ENCODE data around the gene CLDN25.

The CLDN25 gene

DNA sequence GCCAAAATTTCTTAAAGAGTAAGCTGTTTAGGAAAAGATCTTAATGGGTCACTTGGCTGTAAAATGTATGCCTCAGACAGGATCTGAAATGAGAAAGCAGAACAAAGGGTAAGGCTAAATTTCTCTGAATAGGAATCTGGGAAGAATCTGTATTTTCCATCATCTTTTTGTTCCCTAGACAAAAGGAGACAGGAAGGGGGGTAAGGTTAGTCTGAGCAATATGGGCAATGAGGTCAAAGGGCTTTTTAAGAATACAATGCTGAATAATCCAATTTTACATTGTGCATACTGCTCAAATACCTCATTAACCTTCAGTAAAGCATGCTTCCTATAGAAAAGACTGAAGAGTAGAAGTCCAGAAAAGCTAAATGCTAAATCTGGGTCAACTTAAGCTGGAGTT lies 34.6 kb downstream of the CLDN25 start:
- DNase-seq, result no peak

DNA sequence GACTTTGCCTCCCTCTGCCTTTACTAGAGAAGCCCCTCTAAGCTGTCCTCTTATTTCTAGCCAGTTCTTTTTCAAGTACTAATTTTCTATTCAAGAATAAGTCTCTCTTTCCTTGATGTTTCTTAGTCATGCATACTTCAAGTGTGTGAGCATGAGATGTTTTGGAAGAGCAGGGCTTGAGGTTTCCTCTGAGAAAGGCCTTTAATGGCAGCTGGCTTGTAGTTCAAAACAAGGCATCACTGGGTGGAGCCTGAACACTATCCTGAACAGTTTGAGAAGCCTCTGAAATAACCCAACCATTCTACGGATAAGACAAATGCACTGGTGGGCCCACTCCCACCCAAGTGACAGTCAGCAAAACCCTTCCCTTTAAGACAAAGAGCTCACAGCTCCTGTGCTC lies 37.6 kb downstream of the CLDN25 start:
- DNase-seq, result no peak

DNA sequence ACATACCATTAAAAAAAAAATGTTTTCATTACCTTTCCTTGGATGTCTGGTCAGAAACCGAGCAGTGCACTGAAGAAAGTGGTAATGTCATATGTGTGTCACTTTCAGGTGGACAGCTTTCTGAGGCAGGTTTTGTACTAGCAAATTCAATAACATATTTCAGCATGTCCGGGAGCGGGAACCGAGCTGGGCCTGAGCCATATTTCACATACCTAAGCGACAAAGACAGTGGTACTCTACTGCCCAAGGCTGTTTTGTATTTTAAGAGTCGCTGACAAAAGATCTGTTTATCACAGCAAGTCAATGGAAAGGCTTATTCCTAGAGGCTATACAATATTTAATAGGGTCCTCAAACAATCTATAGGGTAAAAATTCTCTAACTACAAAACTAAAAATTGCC lies 38.0 kb downstream of the CLDN25 start:
- no peak for DNase-seq

DNA sequence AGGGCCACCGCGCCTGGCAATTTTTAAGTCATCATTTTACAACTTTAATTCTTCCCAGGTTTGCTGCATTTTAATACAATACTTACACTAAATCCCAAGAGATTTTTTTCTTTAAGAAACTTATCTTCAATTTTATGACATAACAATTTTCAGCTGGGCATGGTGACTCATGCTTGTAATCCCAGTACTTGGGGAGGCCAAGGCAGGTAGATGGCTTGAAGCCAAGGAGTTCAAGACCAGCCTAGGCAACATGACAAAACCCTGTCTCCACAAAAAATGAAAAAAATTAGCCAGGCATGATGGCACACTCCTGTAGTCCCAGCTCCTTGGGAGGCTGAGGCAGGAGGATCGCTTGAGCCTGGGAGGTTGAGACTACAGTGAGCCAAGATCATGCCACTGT lies 38.8 kb downstream of the CLDN25 start:
- no peak for DNase-seq

DNA sequence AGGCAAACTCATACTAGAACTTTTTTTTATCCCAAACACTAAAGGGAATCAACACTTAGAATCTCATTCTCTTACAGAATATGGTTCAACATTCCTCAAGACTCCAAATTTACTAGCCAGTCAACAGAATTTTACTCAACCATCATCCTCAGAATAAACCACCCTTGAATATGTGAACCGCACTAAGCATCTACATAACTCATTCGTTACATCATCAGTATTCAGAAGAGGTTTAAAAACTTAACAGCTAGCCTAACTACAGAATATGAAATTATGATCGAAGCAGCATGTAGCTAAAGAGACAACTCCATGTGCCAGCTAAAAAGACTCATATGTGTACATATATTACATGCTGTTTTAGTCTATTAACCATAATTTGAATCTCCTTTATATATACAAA lies 47.9 kb downstream of the CLDN25 start:
- DNase-seq, result no peak

DNA sequence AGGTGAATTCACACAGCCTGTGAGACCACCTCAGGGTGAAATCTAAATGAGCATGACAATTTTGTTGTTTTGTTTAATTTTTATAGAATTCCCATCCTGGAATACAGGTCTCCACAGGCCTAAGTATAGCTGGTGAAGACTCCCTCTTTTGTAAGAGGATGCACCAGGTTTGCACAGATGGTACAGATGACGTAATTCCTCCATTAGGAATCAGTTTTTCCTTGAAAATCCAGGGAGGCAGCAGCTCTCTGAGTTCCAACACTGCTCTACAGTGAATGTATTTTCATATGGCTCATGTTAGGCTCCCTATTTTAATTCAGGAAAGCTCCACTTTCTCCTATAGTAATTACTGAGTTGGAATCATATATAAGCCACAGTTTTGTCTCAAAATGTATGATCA lies 48.6 kb downstream of the CLDN25 start:
- no peak for DNase-seq

DNA sequence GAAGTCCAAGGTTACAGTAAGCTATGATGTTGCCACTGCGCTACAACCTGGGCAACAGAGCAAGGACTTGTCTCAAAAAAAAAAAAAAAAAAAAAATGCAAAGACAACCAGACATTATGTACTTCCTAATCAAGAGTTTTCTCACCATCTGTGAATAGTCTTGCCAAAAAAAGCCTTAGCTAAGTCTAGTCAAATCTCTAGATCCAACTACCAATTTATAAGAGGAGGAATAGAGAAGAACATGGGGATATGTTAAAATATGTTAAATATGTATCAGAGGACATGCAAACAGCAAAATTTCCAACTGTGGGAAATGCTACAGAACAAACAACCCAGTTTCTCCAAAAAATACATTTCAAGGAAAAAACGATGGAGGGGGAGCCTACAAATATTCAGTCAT lies 50.2 kb downstream of the CLDN25 start:
- no peak for DNase-seq

Data from activated T-cell treated with anti-CD3 and anti-CD28 coated beads for 4 hours (primary cell).